Measurements from ENCODE around the gene CNTLN. TPM values are rescaled to one million over a fixed set of nuclear protein-coding genes. Genes with fewer than 3 reads are reported as not detected.

The CNTLN gene
- total and polyA plus RNA-seq, 2 of the 8 experiments (the other 6 are each of a cell fraction or from before 2014, with no cell fraction given) = 4.8 to 10.8 TPM

DNA sequence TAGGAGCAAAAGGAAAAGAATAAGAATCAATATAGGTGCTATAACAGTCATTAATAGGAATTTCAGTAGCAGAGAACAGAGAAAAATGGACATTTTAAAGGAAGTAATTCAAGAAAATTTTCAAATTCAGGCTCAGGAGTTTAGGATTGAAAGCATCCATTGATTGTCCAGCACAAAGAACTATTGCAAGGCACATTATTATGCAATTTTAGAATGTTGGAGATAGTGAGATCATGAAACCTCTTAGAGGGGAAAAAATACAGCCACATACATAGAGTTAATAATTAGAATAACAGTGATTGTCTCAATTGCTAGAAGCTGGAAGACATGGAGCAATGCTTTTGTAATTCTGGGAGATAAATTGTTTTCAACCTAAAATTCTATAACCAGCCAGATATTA is 31.5 kb downstream of the CNTLN start (continued):
- no peak for TF ChIP-seq ATF2 (IDR thresholded peaks at IDR 0.05; ENCODE audit: low read length)
- TF ChIP-seq SAP30 (IDR thresholded peaks at IDR 0.05; ENCODE audit: insufficient read depth, insufficient replicate concordance, low read length) = no peak
- no peak for TF ChIP-seq CBX8 (IDR thresholded peaks at IDR 0.05; ENCODE audit: borderline replicate concordance, low read depth, low read length)
- TF ChIP-seq YY1 (IDR thresholded peaks at IDR 0.05; ENCODE audit: low read depth, low read length) = no peak
- TF ChIP-seq GTF2F1 (IDR thresholded peaks at IDR 0.05; ENCODE audit: borderline replicate concordance, low read depth, low read length) = no peak
- TF ChIP-seq BRCA1 (IDR thresholded peaks at IDR 0.05; ENCODE audit: low read depth, low read length) = no peak
- TF ChIP-seq SP2 (IDR thresholded peaks at IDR 0.05; ENCODE audit: low read length) = no peak
